GM10248 (cell line): ENCODE results near the gene FAM120AOS.

Experiments
- CTCF ChIA-PET: fragments of 300-600 bp; sonication (Branson Sonifier 250); formaldehyde crosslinking; extraction: SDS; loops from one replicate; lab custom pipeline; 2021; ENCODE audit warnings: antibody characterized with exemption; lab: Yijun Ruan, JAX
- POLR2A ChIA-PET: fragments of 350-650 bp; sonication (Branson Sonifier 250); formaldehyde crosslinking; extraction: SDS; loops from one replicate; lab custom pipeline; 2020; ENCODE audit warnings: antibody characterized with exemption; lab: Yijun Ruan, JAX
- DNase-seq: peaks from one replicate; pipeline ENCODE4 v3.0.0; 2012; ENCODE audit errors: extremely low spot score
- TF ChIP-seq, protein P1 (sequence below): IDR thresholded peaks from 2 replicates; pipeline ENCODE4 v1.5.1; 2012; ENCODE audit warnings: mild to moderate bottlenecking, low read depth; ENCODE audit errors: extremely low read depth, missing control alignments, control extremely low read depth

Gene FAM120AOS

GRCh38 chr9:93465855-93466254 is 12.5 kb upstream of the FAM120AOS start:
- no peak for DNase-seq
- ChIA-PET POLR2A (no interaction called here), CTCF (interaction anchor here (1.0 to 3.1 kb wide), 4 partner anchors 8 to 101 kb away, joined by 3 to 13 read pairs (median 4); partner anchors contain the start of gene FAM120AOS)
- TF ChIP-seq, protein P1, sequence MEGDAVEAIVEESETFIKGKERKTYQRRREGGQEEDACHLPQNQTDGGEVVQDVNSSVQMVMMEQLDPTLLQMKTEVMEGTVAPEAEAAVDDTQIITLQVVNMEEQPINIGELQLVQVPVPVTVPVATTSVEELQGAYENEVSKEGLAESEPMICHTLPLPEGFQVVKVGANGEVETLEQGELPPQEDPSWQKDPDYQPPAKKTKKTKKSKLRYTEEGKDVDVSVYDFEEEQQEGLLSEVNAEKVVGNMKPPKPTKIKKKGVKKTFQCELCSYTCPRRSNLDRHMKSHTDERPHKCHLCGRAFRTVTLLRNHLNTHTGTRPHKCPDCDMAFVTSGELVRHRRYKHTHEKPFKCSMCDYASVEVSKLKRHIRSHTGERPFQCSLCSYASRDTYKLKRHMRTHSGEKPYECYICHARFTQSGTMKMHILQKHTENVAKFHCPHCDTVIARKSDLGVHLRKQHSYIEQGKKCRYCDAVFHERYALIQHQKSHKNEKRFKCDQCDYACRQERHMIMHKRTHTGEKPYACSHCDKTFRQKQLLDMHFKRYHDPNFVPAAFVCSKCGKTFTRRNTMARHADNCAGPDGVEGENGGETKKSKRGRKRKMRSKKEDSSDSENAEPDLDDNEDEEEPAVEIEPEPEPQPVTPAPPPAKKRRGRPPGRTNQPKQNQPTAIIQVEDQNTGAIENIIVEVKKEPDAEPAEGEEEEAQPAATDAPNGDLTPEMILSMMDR, result no peak

DNA sequence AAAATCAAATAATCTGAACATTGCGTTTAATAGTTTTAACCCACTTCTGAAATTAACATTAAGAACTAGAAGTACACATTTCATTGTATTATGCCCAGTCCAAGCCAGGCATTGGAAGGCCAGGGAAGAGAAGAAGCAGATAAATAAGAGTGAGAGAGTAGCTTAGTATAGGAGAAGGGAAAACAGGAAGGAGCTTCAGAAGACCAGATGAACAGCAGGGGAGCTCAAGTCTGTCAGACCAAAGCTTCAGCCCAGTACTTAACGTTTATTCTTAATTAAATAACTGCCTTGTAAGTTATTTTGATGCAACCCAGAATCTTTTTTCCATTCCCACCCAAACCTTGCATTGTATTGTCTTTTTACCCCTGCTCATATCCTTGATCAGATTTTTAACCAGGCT is 11.5 kb upstream of the FAM120AOS start:
- ChIA-PET POLR2A (interaction anchor here (0.7 kb wide), 1 partner anchor 11 kb away, joined by 4 read pairs; the partner anchor contains the start of gene FAM120AOS), CTCF (interaction anchor here (1.2 to 3.1 kb wide), 4 partner anchors 9 to 14 kb away, joined by 3 to 13 read pairs (median 5); partner anchors contain the start of gene FAM120AOS)
- TF ChIP-seq, protein P1, result no peak
- DNase-seq, result no peak

DNA sequence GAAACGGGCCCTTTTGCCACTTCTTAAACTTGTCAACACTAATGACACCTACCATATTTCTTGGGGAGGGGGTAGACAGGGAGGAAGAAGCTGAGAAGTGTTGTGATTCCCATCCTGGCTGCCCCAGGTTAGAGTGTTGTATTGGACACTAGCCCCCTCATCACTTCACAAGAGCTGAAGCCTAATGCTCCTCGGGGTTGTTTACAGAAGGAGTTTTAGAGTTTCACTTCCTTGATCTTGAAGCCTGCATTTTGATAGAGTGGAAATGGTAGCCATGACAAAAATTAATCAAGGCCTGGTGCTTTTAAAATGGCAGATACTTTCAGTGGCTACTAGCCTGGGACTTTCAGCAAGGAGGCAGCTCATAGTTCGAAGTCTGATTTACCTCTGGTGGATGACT is 11.0 kb upstream of the FAM120AOS start:
- ChIA-PET CTCF (interaction anchor here (1.2 to 3.1 kb wide), 4 partner anchors 10 to 102 kb away, joined by 3 to 13 read pairs (median 6); partner anchors contain the start of gene FAM120AOS), POLR2A (no interaction called here)
- TF ChIP-seq, protein P1, result no peak
- DNase-seq, result peak; percentile 23

DNA sequence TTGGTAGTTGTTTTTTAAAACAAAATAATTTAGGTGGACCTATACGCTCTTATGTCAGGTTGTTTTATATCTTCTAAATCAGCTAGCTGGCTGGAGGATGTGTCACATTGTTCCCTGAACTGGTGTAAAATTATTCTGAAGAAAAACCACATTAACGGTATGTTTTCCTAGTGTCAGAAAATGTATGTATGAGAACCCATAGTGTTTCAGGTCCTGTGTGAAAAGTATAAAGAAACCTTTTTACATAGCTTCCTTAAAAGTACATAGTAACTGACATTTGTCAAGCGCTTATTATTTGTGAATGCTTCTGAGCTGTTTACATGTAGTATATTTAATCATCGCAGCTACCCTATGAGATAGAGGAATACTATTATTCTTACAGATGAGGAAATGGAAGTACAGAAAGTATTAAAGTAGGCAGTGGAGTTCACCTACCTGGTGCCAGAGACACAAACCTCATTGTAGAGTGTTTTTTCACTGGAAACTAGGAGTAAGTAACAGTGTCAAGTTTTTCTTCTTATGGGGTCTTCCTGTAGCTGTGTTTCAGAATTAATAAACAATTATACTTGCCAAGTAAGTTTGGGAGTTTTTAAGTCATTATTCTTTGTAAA is 10.4 kb upstream of the FAM120AOS start:
- TF ChIP-seq, protein P1, result no peak
- ChIA-PET POLR2A (no interaction called here), CTCF (interaction anchor here (1.2 to 3.1 kb wide), 4 partner anchors 10 to 102 kb away, joined by 3 to 13 read pairs (median 6); partner anchors contain the start of gene FAM120AOS)
- no peak for DNase-seq

DNA sequence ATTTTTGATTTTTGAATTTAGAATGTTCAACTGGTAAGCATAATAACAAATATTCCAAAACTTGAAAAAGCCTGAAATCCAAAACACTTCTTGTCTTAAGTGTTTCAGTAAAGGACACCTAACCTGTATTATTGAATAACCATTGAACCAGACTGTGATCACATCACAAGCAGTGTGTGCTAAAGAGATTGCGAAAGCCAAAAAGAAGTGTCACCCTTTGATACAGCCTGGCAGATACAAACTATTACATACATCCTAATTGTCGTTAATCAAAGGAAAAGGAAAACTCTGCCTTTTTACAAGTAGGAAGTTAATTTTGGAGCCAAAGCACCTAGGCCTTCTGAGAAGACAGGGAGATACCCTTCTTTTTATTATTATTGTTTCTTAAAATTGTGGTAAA is 8.4 kb upstream of the FAM120AOS start:
- TF ChIP-seq, protein P1, result no peak
- CTCF ChIA-PET, result no interaction called here
- POLR2A ChIA-PET, result no interaction called here
- no peak for DNase-seq

DNA sequence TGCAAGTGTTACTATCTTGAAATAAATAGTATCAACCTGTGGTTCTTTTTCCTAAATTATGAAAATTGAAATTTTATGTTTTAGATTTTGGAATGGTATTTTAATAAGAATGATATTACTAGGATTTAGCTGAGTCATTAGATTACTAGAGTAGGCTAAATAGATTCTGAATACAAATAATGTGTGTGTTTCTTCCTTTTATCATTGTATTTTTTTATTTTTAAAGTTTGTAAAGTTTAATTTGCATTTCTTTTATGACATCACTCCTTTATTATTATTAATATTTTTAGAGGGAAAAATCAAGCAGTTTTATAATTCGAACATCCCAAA is 8.0 kb upstream of the FAM120AOS start:
- no peak for DNase-seq
- ChIA-PET CTCF (no interaction called here), POLR2A (no interaction called here)
- TF ChIP-seq, protein P1, result no peak
